Activated CD8-positive, alpha-beta memory T cell treated with anti-CD3 and anti-CD28 coated beads, Interleukin-2, amount 50 U/mL, for 4 hours (primary cell): ENCODE results near the gene TTC13.
"Not testable (repeated sequence)": the region's sequence is repeated elsewhere in the genome, so short reads cannot be mapped to it uniquely, and the experiment has no call there.

Experiments used
- DNase-seq: peaks from one replicate; pipeline ENCODE4 v3.0.0-alpha.2; 2020

The TTC13 gene

DNA sequence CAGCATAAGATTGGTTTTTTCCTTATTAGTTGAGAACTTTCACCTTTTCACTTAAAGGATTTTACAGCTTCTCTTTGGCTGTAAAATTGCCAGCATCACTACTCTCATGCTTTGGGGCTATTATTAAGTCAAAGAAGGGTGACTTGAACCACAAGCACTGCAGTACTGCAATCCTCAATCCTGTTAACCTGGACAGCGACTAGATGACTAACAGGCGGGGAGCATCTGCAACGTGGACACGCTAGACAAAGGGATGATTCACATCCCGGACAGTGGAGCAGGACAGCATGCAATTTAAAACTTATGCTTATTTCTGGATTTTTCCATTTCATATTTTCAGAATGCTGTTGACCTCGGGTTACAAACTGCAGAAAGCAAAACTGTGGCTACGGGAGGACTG, 8.3 kb upstream of the TTC13 start:
- DNase-seq: no peak

DNA sequence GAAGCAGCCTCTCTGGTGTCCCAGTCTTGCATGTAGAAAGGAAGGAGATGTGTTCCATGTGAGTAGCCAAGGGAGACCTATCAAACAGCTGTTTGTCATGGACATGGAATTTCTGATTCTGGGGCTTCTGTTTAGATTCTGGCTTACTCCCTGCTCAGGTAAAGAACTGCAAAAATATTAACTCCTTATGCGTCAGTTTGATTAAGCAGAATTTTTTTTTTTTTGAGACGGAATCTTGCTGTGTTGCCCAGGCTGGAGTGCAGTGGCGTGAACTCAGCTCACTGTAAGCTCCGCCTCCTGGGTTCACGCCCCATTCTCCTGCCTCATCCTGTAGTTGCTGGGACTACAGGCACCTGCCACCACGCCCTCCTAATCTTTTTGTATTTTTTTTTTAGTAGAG, 7.0 kb upstream of the TTC13 start:
- no peak for DNase-seq

DNA sequence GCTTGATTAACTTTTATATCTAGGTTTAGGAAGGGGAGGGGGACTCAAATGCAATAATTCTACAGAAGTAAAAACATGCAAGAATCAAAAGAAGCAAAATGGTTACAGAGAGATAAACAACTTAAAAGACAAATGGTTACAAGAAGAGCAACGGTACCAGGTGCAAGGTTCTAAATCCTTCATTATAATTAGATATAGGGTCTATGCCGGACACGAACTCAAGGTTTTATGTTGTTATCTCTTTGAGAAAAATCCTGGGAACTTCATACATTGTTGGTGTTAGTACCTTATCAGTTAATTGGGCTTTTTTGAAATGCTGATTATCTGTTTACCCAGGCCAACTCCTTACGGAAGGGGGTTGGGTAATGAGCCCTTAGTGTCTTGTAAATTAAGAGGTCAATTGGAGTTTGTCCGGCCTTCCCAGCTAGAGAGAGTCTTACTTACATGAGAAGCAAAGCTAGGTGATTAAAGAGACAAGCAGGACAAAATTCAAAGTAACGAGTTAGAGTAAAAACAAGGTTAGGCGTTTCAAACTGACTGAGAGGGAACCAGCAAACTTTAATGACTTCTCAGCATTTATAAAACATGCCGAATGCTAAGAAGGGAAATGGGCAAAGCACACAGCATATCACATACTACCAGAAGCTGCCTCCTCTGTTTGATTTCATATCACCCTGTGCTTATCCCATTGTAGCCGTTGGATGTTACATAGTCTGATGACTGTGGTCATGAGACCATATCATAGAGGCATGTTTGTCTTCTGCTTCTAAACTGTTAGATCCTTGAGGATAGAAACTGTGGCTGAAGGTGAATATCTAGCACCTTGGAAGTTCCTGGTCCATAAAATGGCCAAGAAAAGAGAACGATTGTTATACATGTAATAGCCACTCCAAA, 6.2 kb upstream of the TTC13 start:
- not testable (repeated sequence) for DNase-seq

DNA sequence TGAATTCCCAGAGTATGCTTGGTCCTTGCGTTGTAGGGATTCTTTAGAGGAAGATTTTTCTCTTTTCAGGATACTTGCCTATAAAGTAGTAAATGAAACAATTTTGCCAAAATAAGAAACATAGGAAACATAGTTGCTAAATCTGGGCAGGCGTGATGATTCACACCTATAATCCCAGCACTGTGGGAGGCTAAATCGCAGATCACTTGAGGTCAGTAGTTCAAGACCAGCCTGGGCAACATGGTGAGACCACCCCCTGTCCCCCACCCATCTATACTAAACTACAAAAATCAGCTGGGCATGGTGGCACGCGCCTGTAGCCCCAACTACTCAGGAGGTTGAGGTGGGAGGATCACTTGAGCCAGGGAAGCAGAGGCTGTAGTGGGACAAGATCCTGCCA, 5.2 kb upstream of the TTC13 start:
- DNase-seq: no peak

DNA sequence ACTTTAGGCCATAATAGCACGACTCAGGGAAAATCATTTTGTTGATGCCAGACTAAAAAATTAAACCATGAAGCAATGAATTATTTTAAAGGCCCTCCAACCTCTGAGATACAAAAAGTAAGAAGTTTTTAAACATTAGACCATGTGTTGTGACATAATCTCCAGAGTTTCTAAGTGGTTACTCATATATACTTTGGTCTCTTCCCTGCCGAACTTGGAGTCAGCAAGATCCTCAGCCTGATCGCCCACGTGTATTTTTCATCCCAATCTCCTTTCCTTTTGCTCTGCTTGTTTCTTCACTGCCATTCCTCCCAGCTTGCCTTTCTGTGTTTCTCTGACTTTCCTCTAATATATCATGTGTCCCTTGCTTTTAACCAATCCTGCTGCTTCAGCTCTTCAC, 4.0 kb upstream of the TTC13 start:
- DNase-seq: no peak

DNA sequence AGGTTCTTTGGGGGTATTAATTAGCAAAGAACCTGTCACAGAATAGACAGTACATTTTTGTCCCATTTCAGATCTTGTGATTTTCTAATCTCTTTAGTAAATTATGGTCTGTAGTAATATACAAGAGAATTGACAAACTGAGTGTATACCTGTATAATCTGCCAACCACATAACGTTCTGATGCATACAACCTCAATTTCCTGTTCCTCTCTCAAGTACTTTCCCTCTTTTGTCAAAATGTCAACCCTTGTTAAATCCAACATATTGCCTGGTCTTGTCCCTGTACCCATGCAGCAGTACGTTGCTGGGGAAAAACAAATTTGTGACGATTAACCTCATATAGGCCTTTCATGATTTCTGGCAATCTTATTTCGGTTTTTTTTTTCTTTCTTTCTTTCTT, 1.3 kb upstream of the TTC13 start:
- no peak for DNase-seq

DNA sequence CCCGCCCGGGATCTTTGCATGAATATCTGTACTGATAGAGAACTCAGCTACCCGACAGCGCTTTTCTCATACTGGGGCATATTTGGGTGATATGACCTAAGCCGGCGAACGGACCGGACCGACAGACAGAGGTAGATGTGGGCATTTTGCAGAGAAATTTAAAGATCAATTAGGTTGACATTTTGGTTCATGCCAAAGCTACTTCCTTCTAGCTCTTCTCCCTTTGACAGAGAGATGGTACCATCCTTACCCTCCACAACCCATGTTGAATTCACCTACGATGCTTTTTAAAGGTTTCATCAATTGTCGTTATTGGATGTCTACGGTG, 692 bp upstream of the TTC13 start:
- DNase-seq: no peak

DNA sequence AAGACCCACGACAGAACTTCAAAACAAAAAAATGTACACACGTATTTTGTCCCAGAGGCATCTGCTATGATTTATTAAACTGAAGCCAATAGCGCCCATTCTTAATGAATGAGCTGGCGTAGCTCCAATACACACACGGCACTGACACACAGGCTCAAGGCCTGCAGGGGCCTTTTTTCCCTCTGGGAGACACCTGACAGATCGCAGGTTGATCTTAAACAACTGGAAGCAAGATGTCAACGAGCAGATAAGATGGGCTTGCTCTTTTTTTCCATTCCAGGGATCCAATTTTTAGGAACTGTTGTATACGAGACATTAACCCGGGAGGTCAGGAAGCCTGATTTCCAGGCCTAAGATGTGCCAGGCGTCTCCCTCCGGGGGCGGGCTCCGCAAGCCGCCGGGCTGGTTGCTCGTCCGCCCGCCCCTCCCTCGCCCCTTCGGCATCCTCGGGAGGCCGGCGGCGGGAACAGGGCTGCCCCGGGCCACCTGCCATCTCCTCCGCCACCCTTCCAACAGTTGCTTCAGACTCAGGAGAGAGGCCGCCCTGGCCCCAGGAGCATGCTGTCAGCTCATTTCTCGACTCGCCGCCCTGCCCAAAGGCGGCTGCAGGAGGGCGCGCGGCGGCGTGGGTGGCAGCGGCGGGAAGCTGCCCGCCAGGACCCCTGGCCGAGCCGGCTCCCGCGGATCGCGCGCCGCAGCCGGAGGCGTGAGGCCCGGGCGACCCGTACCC, 735 bp downstream of the TTC13 start:
- peak; percentile 29 for DNase-seq

DNA sequence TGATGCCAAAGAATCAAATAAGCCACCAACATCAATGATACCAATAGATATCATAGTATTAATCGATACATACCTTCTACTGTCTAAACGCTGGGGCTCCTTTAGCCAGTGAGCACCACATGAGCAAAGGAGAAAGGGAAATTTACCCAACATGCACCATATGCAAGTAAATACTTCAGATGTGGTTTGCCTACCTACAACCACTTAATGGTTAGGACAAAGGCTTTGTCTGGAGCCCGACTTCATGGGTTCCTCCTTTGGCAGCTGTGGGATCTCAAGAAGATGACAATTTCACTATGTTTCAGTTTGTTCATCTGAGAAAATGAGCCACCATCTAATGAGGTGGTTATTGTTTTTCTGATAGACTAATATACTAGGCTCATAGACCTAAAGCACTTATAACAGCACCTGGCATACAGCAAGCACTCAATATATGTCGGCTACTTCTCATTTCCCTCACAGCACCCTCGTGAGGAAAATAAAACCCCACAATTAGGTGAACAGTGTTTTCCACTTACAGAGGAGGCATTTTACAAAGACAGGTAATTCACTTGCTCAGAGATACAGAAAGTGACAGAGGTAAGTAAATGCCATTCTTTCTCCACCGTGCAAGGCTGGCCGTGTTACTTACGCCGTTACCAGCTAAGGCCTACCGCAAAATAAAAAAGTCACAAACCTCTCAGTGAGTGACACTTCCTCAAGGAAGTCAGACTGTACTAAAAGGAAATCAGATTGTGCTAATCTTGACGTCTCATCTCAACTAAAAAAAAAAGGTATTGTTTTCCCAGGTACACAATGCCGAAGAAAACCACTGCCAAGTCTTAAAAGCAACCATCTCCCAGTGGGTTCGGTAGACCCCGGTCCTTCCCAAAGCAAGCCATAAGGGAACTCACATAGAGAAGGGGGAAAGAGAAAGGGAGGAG, 1.6 kb downstream of the TTC13 start:
- peak; percentile 26 for DNase-seq

DNA sequence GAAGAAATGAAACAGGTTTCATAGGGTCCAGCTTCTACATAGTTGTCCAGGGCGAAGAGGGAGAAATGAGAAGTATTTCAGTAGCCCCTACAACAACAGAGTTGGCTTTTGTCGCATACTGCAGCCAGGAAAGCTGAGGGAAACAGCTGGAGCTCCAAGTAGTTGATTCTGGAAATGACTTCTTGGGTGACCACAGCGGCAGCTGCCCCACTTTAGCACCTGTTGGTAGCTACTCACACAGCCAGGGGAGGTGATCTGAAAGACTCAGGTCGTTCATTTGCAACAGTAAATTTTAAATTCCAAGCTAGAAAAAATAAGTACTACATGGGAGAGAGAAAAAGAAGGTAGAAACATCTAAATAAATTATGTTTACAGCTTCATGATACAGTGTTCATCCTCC, 2.3 kb downstream of the TTC13 start:
- DNase-seq: no peak

DNA sequence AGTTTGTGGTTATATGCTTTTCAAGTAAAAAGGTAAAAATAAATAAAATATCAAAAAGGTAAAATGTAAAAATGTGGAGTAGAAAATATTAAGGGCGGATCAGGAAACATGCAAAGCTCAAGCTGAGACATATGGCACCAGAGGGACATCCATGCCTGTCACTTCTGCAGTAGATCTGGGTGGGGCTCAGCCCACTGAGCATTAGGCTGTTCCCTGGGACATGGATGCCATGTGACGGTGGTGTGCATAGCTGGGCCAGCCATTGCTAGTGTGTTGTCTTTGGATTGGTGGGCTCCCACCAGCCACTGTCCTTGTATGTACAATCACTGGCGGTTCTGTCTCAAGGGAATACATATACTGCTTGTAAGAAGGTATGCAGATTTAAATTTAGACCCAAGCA, 3.0 kb downstream of the TTC13 start:
- DNase-seq: no peak

DNA sequence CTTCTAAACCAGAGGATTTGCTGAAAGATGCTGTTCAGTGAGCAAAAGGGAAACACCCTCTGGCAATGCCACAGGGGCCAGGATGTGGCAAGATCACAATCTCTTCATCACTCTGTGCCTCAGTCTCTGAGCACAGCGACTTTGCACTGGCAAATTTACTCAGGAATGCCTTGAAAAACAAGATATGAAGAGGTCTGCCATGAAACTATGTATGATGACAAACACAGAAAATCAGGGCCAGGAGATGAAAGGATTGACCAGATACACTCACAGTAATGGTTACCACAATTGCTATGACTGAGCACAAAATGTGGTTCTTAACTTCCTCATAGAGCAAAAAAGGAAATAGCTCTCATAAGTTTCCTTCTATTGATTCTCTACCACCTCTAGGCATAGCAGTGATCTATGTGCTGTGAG, 5.8 kb downstream of the TTC13 start:
- DNase-seq: peak; percentile 38

DNA sequence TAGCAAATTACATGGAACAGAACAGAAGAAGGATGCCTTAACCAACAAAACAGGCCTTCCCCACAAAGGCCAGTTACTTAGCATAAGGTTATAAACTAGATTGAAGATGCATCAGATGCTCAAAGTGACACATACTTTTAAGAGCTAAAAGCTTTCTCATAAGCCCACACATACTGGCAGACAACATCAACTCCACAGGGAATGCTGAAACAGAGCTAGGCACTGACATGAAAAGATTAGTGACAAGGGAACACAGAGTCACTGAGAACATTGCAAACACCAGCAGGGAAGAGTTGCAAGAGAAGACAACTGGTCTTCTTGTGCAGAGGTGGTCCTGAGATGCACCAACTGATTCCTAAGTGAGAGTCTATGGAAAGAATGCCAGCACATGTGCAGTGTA, 6.9 kb downstream of the TTC13 start:
- no peak for DNase-seq

DNA sequence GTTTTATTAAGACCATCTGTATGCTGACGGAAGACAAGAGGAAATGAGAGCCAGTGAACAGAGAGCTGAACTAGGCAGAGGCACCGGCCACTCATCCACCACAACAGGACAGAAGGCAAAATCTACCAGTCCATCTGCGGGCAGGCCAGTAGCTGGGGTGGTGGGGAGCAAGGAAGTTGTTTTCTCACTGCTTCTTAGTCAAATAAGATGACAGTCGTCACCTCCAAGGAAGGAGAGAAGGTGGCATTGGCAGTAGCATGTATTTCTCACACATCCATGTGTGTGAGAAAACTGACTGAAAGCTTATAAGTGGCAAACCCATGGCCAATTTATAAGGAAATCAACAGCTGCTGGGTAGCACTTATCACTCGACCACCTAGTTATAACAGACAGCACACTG, 8.2 kb downstream of the TTC13 start:
- no peak for DNase-seq

DNA sequence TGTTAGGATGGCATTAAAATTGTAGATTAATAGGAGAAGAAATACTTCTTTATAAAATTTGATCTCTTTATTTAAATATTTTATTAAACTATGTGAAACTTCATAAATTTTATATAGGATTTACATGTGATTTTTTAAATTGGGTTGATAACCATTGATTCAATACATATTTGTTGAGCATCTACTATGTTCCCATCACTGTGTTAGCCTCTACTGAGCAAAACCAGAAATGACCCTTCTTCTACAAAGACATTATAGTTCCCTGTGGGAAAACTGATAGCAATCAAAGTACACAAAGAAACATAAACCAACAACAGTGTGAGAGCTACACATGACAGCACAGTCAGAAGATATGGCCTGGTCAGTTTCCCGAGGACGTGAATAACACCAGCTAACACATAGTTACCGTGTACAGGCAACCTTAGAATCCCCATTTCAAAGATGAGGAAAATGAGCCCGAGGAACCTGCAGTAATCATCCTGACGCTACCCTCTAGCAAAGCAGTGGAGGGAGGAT, 12.2 kb downstream of the TTC13 start:
- DNase-seq: no peak

DNA sequence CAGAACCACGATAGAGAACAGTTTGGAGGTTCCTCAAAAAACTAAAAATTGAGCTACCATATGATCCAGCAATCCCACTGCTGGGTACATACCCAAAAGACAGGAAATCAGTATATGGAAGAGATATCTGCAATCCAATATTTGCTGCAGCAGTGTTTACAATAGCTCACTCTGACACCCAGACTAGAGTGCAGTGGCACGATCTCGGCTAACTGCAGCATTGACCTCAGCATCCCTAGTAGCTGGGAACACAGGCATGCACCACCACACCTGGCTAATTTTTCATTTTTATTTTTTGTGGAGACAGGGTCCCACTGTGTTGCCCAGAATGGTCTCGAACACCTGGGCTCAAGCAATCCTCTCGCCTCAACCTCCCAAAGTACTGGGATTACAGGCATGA, 13.1 kb downstream of the TTC13 start:
- DNase-seq: no peak

DNA sequence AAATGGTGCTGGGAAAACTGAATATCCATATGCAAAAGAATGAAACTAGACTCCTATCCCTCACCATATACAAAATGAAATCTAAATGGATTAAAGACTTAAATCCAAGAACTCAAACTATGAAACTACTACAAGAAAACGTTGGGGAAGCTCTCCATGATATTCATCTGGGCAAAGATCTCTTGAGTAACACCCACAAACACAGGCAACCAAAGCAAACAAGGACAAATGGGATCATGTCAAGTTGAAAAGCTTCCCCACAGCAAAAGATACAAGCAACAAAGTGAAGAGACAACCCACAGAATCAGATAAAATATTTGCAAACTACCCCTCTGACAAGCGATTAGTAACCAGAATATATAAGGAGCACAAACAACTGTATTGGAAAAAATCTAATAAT, 13.8 kb downstream of the TTC13 start:
- DNase-seq: no peak

DNA sequence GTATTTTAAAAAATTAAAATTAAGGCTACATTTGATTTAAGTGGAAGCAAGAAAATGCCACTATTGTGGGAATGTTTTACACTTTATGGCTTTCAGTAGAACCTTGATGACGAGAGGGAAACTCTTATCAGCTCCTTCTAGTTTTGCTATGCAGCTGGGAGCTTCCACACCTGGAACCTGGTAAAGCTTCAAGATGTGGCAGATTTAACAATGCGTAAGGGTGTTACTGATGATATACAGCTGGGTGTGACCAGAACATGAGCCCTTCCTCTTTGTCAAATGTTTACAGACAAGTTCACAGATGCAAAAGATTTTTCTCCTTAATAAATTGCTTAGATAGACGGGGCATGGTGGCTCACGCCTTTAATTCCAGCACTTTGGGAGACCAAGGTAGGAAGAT, 20.3 kb downstream of the TTC13 start:
- no peak for DNase-seq

DNA sequence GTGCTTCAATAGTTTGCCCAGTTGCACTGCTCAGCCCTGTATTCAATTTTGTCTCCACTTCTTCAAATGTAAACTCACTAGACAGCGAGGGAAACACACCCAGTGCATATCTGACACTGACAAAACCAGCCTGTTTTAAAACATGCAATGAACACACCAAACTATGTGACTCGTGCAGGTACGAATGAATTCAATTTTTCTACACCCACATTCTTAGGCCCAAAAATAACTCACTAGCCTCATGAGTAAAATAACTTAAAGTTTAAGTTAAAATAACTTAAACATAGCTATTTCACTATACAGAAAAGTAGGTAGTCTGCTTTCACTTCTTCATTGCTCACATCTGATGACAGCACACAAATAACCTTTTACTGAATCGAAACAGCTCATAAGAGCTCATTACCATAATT, 21.1 kb downstream of the TTC13 start:
- no peak for DNase-seq

DNA sequence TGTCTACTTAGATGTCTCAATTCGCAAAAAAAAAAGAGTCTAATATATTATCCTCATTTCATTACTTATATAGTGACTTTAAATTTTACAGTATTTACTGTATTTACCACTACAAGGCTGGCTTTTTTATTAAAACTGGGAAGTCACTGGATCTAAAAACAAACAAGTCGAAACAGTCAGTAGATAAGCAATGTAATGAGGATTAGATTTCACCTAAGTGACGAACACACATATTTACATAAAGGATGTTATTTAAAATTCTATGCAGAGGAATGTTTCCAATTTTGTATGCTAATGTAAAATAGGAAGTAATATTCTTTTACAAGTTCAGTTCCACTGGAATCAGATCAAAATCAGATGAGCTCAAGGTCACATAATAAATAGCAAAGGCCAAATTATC, 28.3 kb downstream of the TTC13 start:
- no peak for DNase-seq

DNA sequence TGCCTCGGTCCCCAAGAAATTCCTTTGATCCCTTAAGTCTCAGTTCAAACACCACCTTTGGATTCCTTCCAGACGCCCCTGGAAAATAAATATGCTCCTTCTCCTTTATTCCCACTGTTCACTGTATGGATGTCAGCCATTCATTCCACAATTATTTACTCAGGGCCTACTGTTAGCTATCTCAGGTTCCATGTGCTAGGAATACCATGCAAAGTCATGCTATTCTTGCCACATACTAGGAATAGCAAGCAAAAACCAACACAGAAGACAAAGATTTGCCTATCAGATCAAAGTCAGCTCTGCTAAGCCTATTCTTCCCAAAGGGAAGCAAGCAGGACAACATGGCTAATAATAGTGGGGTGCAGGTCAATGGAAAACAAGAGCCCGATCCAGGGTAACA, 29.8 kb downstream of the TTC13 start:
- DNase-seq: no peak

DNA sequence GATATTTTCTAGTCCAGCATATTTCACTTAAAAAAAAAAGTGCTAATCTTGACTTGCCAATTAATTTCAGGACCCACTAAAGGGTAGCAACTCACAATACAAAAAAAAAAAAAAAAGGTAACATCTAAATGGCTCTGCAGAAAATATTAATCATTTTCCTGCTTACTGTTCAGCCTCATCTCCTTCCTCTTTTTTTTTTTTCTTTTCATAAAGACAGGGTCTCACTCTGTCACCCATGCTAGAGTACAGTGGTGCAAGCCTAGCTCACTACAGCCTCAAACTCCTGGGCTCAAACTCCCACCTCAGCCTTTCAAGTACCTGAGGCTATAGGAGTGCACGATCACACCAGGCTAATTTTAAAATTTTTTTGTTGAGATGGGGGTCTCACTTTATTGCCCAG, 30.4 kb downstream of the TTC13 start:
- DNase-seq: no peak

DNA sequence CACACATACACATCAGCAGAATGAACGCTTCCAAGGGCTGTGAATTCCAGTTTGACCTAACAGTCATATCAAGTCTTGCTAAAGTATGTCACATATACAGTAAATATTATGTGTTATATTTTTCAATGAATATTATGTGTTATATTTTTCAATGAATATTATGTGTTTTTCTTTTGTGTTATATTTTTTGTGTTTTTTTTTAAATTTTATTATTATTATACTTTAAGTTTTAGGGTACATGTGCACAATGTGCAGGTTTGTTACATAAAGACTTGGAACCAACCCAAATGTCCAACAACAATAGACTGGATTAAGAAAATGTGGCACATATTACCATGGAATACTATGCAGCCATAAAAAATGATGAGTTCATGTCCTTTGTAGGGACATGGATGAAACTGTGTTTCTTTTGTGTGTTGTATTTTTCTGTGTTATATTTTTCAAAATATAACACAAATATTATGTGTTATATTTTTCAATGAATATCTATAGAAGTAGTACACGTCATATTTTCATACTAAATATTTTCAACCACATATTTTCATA, 35.5 kb downstream of the TTC13 start:
- no peak for DNase-seq
